Neuron (in vitro differentiated cells): Measurements from ENCODE around the gene AP3D1.

Source experiments
- H2AFZ ChIP-seq: one replicate; pipeline ENCODE4 v1.6.1; 2013; ENCODE audit warnings: low read depth, mild to moderate bottlenecking, inconsistent platforms, low read length, moderate library complexity
- H3K27me3 ChIP-seq: one replicate; pipeline ENCODE4 v1.6.1; 2013; ENCODE audit warnings: low read length; ENCODE audit not compliant: insufficient read depth
- H3K36me3 ChIP-seq: one replicate; pipeline ENCODE4 v1.6.1; 2013; ENCODE audit warnings: low read length; ENCODE audit not compliant: insufficient read depth
- H3K4me1 ChIP-seq: one replicate; pipeline ENCODE4 v1.6.1; 2013; ENCODE audit warnings: low read length; ENCODE audit not compliant: insufficient read depth
- H3K4me3 ChIP-seq: 2 replicates; pipeline ENCODE4 v1.5.1; 2013; ENCODE audit warnings: mild to moderate bottlenecking, low read length, moderate library complexity
- H3K9me3 ChIP-seq: one replicate; pipeline ENCODE4 v1.6.1; 2013; ENCODE audit warnings: low read length

The AP3D1 gene

DNA sequence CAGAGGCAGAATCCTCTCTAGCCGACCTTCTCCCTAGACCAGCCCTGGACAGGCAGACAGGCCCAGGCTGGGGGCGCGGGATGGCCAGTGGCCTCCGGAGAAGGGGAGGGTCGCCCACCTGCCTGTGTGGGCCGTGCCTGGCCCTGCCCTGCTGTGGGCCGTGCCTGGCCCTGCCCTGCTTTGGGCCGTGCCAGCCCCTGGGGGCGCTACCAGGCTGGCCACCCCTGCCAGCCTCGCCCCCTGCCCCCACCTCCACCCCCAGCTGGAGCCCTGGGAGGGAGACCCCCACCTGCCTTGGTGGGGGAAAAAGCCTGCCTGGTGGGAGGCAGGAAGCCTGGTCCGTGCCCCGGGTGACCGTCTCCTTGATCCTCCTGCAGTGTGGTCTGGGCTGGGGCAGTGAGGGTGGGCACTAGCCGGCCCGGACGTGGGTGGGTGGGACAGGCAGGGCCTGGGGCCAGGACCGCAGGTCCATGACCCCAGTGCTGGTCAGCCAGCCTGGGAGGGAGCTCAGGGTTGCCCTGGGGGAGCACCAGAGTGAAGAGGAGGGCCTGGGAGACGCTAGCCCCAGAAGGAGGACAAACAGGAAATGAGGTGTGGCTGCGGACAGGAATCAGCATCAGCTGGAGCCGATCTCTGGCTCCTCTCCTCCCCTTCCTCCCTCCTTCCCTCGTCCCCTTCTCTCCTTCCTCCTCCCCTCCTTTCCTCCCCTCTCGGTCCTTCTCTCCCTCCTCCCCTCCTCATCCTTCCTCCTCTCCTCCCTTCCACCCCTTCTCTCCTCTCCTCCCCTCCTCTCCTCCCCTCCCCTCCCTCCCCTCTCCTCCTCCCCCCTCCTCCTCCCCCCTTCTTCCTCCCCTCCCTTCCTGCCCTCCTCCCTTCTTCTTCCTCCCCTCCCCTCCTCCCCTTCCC is 95.2 kb downstream of the AP3D1 start:
- no peaks in the 10 kb centered on the region for H3K27me3 ChIP-seq
- no peaks in the 10 kb centered on the region for H3K9me3 ChIP-seq
- no peak overlapping the region for H2AFZ ChIP-seq
- no peaks in the 10 kb centered on the region for H3K36me3 ChIP-seq
- H3K4me3 ChIP-seq, result no peak overlapping the region
- H3K4me1 ChIP-seq, result peaks cover 34% of the 10 kb centered on the region

DNA sequence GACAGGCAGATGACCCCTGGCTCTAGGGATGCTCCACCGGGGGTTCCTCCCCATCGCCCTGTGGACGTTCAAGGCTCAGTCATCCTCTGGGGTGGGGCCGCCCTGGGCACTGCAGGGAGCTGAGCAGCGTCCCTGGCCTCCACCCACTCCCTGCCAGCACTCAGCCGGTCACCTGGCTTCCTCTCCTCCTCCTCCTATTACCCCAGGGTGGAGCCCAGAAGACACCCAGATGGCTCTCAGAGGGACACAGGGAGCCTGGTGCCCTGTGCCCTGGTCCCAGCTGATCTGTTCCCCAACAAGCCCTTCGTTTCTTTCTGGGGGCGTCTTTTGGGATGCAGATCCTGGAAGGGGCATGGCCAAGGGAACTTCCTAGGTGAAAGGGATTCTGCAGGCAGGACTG is 96.6 kb downstream of the AP3D1 start:
- H2AFZ ChIP-seq, result no peak overlapping the region
- H3K4me1 ChIP-seq, result peaks cover 29% of the 10 kb centered on the region
- H3K36me3 ChIP-seq, result no peaks in the 10 kb centered on the region
- no peaks in the 10 kb centered on the region for H3K27me3 ChIP-seq
- no peaks in the 10 kb centered on the region for H3K9me3 ChIP-seq
- H3K4me3 ChIP-seq, result no peak overlapping the region

- no peak overlapping the region for H2AFZ ChIP-seq
- no peak overlapping the region for H3K4me3 ChIP-seq
- peaks cover 7% of the 10 kb centered on the region for H3K36me3 ChIP-seq
- no peaks in the 10 kb centered on the region for H3K27me3 ChIP-seq
- H3K4me1 ChIP-seq, result peaks cover 32% of the 10 kb centered on the region
- H3K9me3 ChIP-seq, result no peaks in the 10 kb centered on the region
Measured at GRCh38 chr19:2053601-2054389, 97.6 kb downstream of the AP3D1 start.

- Histone ChIP-seq H3K27me3 (no peaks in the 10 kb centered on the region), H3K4me1 (peaks cover 37% of the 10 kb centered on the region), H3K9me3 (no peaks in the 10 kb centered on the region), H2AFZ (peak overlapping the region; percentile 12), H3K4me3 (no peak overlapping the region), H3K36me3 (peaks cover 12% of the 10 kb centered on the region)
Measured at GRCh38 chr19:2051773-2052704, 99.3 kb downstream of the AP3D1 start.

DNA sequence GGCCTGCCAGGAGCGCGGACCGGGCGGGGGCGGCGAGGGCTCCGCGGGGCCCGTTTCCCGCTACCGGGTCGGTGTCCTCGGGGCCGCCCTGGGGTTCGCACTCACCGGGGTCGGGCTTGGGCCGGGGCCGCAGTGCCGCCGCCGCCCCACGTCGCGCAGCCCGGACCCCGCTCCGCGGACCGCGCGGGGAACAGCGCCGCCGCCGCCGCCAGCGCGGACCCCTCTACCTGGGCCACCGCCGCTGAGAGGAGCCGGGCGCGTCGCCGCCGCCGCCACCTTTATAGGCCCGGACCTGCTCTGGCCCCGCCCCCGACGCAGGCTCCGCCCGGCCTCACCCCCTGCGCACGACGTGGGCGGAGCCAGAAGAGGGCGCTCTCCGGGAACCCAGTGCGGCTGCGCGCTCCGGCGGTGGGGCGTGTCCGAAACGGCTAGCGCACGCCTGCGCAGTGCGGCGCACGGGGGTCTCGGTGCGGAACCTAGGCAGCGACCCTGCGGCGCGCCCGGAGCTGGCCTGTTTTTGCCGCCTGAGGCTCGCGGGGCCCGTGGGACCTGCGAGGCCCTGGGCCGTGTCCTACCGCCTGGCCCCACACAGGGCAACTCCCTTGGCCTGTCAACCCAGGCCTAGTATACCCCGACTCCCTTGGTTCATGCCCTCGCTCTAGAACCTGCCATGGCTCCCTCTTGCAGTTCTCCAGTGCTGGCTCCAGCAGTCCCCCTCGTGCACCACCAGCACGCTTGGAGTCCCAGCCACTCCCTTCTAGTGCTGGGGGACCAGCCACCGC is 100.2 kb downstream of the AP3D1 start, which contains the start of gene MKNK2:
TSS of gene MKNK2 (minus strand) at position 254 of the 782 bp plus-strand sequence. CDS start 393 bp downstream, outside the sequence.
- H3K4me1 ChIP-seq, result peaks cover 33% of the 10 kb centered on the region
- H3K4me3 ChIP-seq, result peak within 1 kb of the TSS; percentile 76
- H3K27me3 ChIP-seq, result no peaks in the 10 kb centered on the region
- no peaks in the 10 kb centered on the region for H3K9me3 ChIP-seq
- H3K36me3 ChIP-seq, result peaks cover 17% of the 10 kb centered on the region
- peak within 1 kb of the TSS; percentile 12 for H2AFZ ChIP-seq
